Fibroblast of the aortic adventitia (primary cell): ENCODE measurements around the gene NOM1. TPM values are rescaled to one million over a fixed set of nuclear protein-coding genes. Genes with fewer than 3 reads are reported as not detected.

Experiments
- DNase-seq: peaks from one replicate; pipeline ENCODE4 v3.0.0-alpha.2; 2010; ENCODE audit warnings: low read depth
- H3K4me3 ChIP-seq: 2 replicates; pipeline ENCODE4 v1.5.1; 2011; ENCODE audit warnings: low read depth, mild to moderate bottlenecking, control low read depth, low read length, moderate library complexity
- total RNA-seq: library from RNA; depleted of rRNA; stranded (reverse); fragments of >200 nt; gene quantifications from 2 replicates; pipeline ENCODE4 v1.2.3, GENCODE V29; 2012; ENCODE audit warnings: low replicate concordance
- TF ChIP-seq, protein P1 (sequence below): IDR thresholded peaks from 2 replicates; pipeline ENCODE4 v1.5.1; 2011; ENCODE audit warnings: mild to moderate bottlenecking, low read length, control low read depth, inconsistent platforms; ENCODE audit not compliant: insufficient read depth

NOM1 gene
- total RNA-seq, 1 donor: 10.8 TPM

DNA sequence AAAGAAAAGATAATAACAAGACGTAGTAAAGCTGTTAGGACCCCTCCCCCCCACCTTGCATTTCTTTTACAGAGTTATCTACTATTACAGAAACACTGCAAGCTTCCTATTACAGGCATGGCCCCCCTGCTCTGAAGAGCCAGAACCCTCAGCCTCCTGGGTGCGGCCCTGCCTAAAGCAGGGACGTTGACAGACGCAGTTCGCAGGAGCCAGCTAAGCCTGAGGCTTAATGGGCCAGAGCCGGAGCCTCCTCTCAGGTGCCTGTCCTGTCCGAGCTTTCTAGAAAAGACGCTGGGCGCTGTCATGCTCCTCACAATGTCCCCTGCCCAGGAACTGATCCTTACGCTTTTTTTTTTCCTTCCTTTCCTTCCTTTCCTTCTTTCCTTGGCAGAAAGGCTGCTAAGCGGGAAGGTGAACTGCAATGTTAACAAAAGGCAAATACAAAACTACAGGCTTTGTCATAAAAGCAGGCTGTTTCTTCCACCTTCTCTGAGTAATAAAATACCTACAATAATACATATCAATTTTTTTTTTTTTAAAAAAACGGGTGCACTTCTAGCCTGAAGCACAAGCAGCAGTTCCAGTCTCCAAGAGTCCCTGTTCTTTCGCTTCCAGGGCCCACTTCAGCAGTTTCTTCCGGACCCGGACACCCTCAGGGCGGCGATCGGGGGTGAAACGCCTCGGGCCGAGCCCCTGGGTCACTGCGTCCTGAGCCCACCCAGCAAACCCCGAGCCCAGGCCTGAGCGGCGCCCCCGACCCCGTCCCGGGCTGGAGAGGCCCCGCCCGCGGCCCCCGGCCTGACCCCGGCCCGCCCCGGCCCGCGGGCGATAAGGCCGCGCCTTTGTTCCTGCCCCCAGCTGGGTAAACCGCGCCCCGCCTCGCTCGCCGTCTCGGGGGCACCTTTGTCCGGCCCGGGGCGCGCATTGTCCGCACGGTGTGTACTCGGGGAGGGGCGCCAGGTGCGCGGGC, 49.8 kb downstream of the NOM1 start:
- H3K4me3 ChIP-seq: no peak overlapping the region
- TF ChIP-seq, protein P1, sequence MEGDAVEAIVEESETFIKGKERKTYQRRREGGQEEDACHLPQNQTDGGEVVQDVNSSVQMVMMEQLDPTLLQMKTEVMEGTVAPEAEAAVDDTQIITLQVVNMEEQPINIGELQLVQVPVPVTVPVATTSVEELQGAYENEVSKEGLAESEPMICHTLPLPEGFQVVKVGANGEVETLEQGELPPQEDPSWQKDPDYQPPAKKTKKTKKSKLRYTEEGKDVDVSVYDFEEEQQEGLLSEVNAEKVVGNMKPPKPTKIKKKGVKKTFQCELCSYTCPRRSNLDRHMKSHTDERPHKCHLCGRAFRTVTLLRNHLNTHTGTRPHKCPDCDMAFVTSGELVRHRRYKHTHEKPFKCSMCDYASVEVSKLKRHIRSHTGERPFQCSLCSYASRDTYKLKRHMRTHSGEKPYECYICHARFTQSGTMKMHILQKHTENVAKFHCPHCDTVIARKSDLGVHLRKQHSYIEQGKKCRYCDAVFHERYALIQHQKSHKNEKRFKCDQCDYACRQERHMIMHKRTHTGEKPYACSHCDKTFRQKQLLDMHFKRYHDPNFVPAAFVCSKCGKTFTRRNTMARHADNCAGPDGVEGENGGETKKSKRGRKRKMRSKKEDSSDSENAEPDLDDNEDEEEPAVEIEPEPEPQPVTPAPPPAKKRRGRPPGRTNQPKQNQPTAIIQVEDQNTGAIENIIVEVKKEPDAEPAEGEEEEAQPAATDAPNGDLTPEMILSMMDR: no peak
- no peak for DNase-seq

DNA sequence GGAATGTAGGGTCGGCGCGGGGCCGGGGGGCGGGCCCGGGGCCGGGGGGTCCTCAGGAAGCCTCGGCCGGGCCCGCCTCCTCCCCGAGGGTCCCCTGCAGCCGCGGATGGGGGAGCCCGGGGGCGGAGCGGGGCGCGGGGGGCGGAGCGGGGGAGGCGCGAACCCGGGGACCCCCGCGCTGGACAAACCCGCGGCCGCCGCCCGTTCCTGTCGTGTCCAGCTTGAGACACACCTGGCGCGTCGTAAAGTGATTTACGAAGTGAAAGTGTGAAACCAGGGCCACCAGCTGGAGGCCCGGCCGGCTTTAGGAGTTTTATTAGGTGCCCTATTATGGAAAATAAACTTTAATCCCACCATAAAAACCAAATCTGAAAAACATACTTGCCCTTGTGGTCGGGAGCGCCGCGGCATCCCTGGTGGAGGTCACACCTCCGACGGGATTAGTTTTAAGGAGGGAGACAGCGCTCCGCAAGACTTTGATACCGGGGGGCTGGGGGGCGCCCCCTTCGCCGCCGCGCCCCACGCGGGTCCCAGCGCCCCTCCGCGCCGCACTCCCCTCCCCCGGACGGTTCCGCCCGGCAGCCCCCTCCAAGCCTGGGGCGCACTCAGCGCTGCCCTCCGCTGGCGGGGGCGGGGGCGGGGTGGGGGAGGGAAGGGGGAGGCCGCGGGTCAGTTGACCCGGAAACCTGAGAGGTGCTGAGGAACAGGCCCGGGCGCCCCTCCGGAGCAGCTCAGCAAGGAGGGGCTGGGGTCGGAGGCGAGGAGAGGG, 50.6 kb downstream of the NOM1 start:
- DNase-seq: no peak
- TF ChIP-seq, protein P1: no peak
- peak overlapping the region; percentile 49 for H3K4me3 ChIP-seq

DNA sequence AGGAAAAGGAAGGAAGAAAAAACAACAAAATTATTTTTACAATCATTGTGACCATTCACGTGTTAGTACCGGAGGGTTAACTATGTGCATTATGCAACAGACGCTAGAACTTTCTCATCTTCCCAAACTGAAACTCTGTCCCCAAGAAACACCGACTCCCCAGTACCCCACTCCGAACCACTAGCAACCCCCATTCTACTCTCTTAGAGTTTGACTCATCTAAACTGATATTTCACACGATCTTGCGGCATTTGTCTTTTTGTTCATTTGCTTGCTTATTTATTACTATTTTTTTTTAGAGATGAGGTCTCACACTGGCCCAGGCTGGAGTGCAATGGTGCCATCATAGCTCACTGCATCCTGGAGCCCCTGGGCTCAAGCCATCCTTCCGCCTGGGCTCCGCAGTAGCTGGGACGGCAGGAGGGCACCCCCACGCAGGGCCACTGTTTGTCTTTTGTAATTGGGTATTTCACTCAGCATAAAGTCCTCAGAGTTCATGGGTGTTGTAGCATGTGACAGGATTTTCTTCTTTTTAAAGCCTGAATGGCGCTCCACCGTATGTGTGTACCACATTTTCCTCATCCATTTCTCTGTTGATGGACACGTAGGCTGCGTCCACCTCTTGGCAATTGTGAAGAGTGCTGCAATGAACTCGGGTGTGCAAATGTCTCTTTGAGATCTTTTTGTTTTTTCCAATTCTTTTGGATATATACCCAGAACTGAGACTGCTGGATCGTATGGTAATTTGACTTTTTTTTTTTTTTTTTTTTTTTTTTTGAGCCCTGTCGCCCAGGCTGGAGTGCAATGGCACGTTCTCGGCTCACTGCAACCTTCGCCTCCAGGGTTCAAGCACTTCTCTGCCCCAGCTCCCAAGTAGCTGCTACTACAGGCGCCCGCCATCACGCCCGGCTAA, 51.5 kb downstream of the NOM1 start:
- no peak overlapping the region for H3K4me3 ChIP-seq
- DNase-seq: no peak
- TF ChIP-seq, protein P1: no peak

DNA sequence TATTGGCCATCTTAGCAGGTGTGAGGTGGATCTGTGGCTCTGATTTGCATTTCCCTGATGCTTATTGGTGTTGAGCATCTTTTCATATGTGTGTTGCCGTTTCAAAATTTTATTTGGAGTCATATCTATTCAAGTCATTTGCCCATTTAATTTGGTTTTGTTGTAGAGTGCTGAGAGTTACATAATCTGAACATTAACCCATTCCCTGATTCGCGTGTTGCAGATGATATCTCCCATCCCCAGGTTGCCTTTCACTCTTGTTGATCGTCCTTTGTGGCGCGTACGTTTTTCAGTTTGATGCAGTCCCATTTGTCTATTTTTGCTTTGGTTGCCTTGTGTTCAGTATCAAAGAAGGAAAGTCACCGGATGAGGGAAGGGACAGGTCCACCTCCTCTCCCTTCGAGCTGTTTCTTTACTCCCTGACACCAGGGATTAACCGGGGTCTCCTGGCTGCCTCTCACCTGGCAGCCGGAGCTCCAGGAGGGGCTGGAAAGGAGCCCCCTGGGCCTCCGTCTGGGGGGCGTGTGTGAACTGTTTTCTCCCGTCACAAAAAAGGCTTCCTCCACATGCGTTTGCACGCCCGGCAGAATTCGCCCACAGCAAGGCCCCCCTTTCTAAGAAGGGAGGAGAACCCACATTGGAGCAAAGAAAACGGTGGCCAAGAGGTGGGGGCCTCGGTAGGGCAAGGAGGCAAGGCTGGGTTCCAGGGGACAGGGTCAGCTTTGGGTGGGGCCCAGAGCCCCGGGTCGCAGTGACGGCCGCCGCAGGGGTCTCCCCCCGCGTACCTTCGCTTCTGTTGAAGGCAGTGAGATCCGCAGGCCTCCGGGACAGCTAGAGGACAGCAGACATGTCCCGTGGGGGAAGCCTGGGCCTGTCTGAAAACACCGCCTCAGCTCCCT, 52.7 kb downstream of the NOM1 start:
- no peak overlapping the region for H3K4me3 ChIP-seq
- no peak for DNase-seq
- TF ChIP-seq, protein P1: no peak

DNA sequence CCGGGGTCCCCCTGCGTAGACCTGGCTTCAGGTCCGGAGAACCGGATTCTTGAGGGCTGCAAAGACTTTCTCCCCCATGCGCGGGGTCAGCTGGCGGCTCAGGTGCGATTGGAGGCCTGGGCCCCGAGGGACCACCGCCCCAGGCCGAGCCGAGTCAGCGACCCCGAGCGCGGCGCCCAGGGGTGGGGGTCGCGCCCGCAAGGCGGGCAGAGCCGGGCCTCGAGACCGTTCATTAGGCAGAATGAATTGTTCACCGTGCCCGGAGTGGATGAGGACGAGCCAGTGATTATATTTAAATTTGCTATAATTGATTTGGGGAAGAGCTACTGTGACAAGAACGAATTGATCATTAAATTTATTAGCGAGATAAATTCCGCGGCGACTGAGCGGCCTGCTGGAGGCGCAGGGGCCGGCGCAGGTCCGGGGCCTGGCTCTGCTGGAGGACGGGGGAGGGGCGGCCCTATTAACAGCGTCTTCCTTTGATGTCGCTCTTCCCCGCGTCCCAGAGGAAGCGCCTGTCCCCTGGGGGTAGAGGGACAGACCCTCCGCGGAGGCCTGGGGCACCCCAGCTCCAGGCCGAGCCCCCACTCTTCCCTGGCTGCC, 53.4 kb downstream of the NOM1 start:
- DNase-seq: no peak
- no peak overlapping the region for H3K4me3 ChIP-seq
- TF ChIP-seq, protein P1: no peak
